GM13976 (cell line): Measurements from ENCODE around the gene ZFHX3.

Experiments used
- DNase-seq: peaks from one replicate; pipeline ENCODE4 v3.0.0; 2012; ENCODE audit warnings: low spot score
- CTCF ChIP-seq: IDR thresholded peaks from 2 replicates; pipeline ENCODE4 v1.5.1; 2012; ENCODE audit warnings: borderline replicate concordance, mild to moderate bottlenecking; ENCODE audit not compliant: insufficient read depth; ENCODE audit errors: extremely low read depth, missing control alignments, control extremely low read depth
- in situ Hi-C: fragments of 300-500 bp; cut with MboI; formaldehyde crosslinking; loops from one replicate; pipeline ENCODE4 v1.12.0; 2022; ENCODE audit warnings: low sequenced_read_pairs, mixed read lengths, inconsistent platforms; ENCODE audit not compliant: unreplicated experiment

ZFHX3 gene

GRCh38 chr16:72976438-72977064 lies 71.4 kb downstream of the ZFHX3 start:
- no peak for TF ChIP-seq CTCF

GRCh38 chr16:72975809-72976437 lies 72.0 kb downstream of the ZFHX3 start:
- DNase-seq, result no peak
- no peak for TF ChIP-seq CTCF
- in situ Hi-C loops, result no loop called here

More at GRCh38 chr16:72976438-72977064, 71.4 kb downstream of the ZFHX3 start:
- in situ Hi-C loops, result no loop called here
- no peak for DNase-seq

- in situ Hi-C loops, result no loop called here
- TF ChIP-seq CTCF, result no peak
Measured at GRCh38 chr16:72974142-72974769, 73.7 kb downstream of the ZFHX3 start.

GRCh38 chr16:72972878-72973571 lies 74.9 kb downstream of the ZFHX3 start:
- in situ Hi-C loops, result no loop called here
- no peak for TF ChIP-seq CTCF
- DNase-seq, result no peak

More at GRCh38 chr16:72974142-72974769, 73.7 kb downstream of the ZFHX3 start:
- no peak for DNase-seq

GRCh38 chr16:72971370-72971769 lies 76.6 kb downstream of the ZFHX3 start:
- in situ Hi-C loops, result no loop called here
- no peak for TF ChIP-seq CTCF
- no peak for DNase-seq

- no peak for TF ChIP-seq CTCF
- in situ Hi-C loops, result no loop called here
- no peak for DNase-seq
Measured at GRCh38 chr16:72970656-72971055, 77.3 kb downstream of the ZFHX3 start.
